ENCODE results near the gene ACSL4.

Gene ACSL4

GRCh38 chrX:109773374-109773773 is 40.3 kb upstream of the ACSL4 start:
- TF ChIP-seq CTCF (IDR thresholded peaks at IDR 0.05; ENCODE audit: low read depth, low read length, poor library complexity, severe bottlenecking) (no peak), EZH2phosphoT487 (IDR thresholded peaks at IDR 0.05; ENCODE audit: borderline replicate concordance, low read length) (no peak)
- Histone ChIP-seq H3K36me3 (ENCODE audit: control insufficient read depth, low read length) (no peaks in the 10 kb centered on the region), H3K4me2 (ENCODE audit: low read length) (no peak overlapping the region), H4K20me1 (ENCODE audit: control insufficient read depth, insufficient read depth, low read depth, low read length) (no peaks in the 10 kb centered on the region), H3K27ac (ENCODE audit: low read depth, low read length) (no peak overlapping the region), H3K4me3 (ENCODE audit: low read length) (no peak overlapping the region), H3K4me1 (ENCODE audit: control insufficient read depth, low read length) (no peaks in the 10 kb centered on the region), H3F3A (ENCODE audit: control insufficient read depth, insufficient read depth) (no peaks in the 10 kb centered on the region), H3K27me3 (ENCODE audit: control insufficient read depth, low read length) (no peaks in the 10 kb centered on the region), H3K9me2 (replicated peaks; ENCODE audit: control insufficient read depth, low read length) (no peaks in the 10 kb centered on the region), H3K79me2 (ENCODE audit: control insufficient read depth, low read length) (no peaks in the 10 kb centered on the region), H3K9me3 (ENCODE audit: control insufficient read depth, insufficient read depth, low read length) (no peaks in the 10 kb centered on the region)

GRCh38 chrX:109770780-109771179 is 37.7 kb upstream of the ACSL4 start:
- Histone ChIP-seq H3K4me3 (ENCODE audit: low read length) (no peak overlapping the region), H3K79me2 (ENCODE audit: control insufficient read depth, low read length) (no peaks in the 10 kb centered on the region), H3K9me2 (replicated peaks; ENCODE audit: control insufficient read depth, low read length) (no peaks in the 10 kb centered on the region), H3K36me3 (ENCODE audit: control insufficient read depth, low read length) (no peaks in the 10 kb centered on the region), H3K27ac (ENCODE audit: low read depth, low read length) (no peak overlapping the region), H3F3A (ENCODE audit: control insufficient read depth, insufficient read depth) (no peaks in the 10 kb centered on the region), H3K9me3 (ENCODE audit: control insufficient read depth, insufficient read depth, low read length) (no peaks in the 10 kb centered on the region), H3K4me1 (ENCODE audit: control insufficient read depth, low read length) (no peaks in the 10 kb centered on the region), H3K4me2 (ENCODE audit: low read length) (no peak overlapping the region), H3K27me3 (ENCODE audit: control insufficient read depth, low read length) (no peaks in the 10 kb centered on the region), H4K20me1 (ENCODE audit: control insufficient read depth, insufficient read depth, low read depth, low read length) (no peaks in the 10 kb centered on the region)
- TF ChIP-seq CTCF (IDR thresholded peaks at IDR 0.05; ENCODE audit: low read depth, low read length, poor library complexity, severe bottlenecking), result no peak
- no peak for TF ChIP-seq EZH2phosphoT487 (IDR thresholded peaks at IDR 0.05; ENCODE audit: borderline replicate concordance, low read length)

- no peaks in the 10 kb centered on the region for H3K79me2 ChIP-seq (ENCODE audit: control insufficient read depth, low read length)
- H3K4me1 ChIP-seq (ENCODE audit: control insufficient read depth, low read length), result no peaks in the 10 kb centered on the region
- H3K9me3 ChIP-seq (ENCODE audit: control insufficient read depth, insufficient read depth, low read length), result no peaks in the 10 kb centered on the region
- TF ChIP-seq CTCF (IDR thresholded peaks at IDR 0.05; ENCODE audit: low read depth, low read length, poor library complexity, severe bottlenecking) (no peak), EZH2phosphoT487 (IDR thresholded peaks at IDR 0.05; ENCODE audit: borderline replicate concordance, low read length) (no peak)
- no peaks in the 10 kb centered on the region for H3K36me3 ChIP-seq (ENCODE audit: control insufficient read depth, low read length)
- no peaks in the 10 kb centered on the region for H3F3A ChIP-seq (ENCODE audit: control insufficient read depth, insufficient read depth)
- H3K4me2 ChIP-seq (ENCODE audit: low read length), result no peak overlapping the region
- H3K27ac ChIP-seq (ENCODE audit: low read depth, low read length), result no peak overlapping the region
- H3K4me3 ChIP-seq (ENCODE audit: low read length), result no peak overlapping the region
- H3K9me2 ChIP-seq (replicated peaks; ENCODE audit: control insufficient read depth, low read length), result no peaks in the 10 kb centered on the region
- H4K20me1 ChIP-seq (ENCODE audit: control insufficient read depth, insufficient read depth, low read depth, low read length), result no peaks in the 10 kb centered on the region
- no peaks in the 10 kb centered on the region for H3K27me3 ChIP-seq (ENCODE audit: control insufficient read depth, low read length)
Observed at GRCh38 chrX:109760922-109761250, 27.8 kb upstream of the ACSL4 start.

Data from DOHH2 (cell line).